HK-2 (cell line): Measurements from ENCODE around the gene WNK1.
"Not testable (repeated sequence)": the region's sequence is repeated elsewhere in the genome, so short reads cannot be mapped to it uniquely, and the experiment has no call there.

Experiments used
- DNase-seq: peaks from one replicate; pipeline ENCODE4 v3.0.0-alpha.2; 2018; ENCODE audit not compliant: unreplicated experiment

Gene WNK1

GRCh38 chr12:779745-780734 lies 27.7 kb downstream of the WNK1 start:
- DNase-seq = no peak

GRCh38 chr12:780750-781379 lies 28.5 kb downstream of the WNK1 start:
- DNase-seq = no peak

GRCh38 chr12:785706-786105 lies 33.3 kb downstream of the WNK1 start:
- DNase-seq = no peak

GRCh38 chr12:788288-788687 lies 35.9 kb downstream of the WNK1 start:
- no peak for DNase-seq

GRCh38 chr12:788762-789161 lies 36.4 kb downstream of the WNK1 start:
- not testable (repeated sequence) for DNase-seq

- no peak for DNase-seq
These were observed 37.6 kb downstream of the WNK1 start for GRCh38 chr12:789852-790563.

- no peak for DNase-seq
These were observed 38.2 kb downstream of the WNK1 start for GRCh38 chr12:790608-791007.

- DNase-seq = no peak
These were observed 40.7 kb downstream of the WNK1 start for GRCh38 chr12:793037-793436.

GRCh38 chr12:793711-794110 lies 41.3 kb downstream of the WNK1 start:
- no peak for DNase-seq

GRCh38 chr12:795305-795704 lies 42.9 kb downstream of the WNK1 start:
- DNase-seq = no peak

GRCh38 chr12:800401-800800 lies 48.0 kb downstream of the WNK1 start:
- DNase-seq = no peak

GRCh38 chr12:802242-803120 lies 50.1 kb downstream of the WNK1 start:
- no peak for DNase-seq

GRCh38 chr12:805022-805632 lies 52.7 kb downstream of the WNK1 start:
- no peak for DNase-seq

GRCh38 chr12:806200-806791 lies 53.9 kb downstream of the WNK1 start:
- no peak for DNase-seq

- no peak for DNase-seq
These were observed 54.8 kb downstream of the WNK1 start for GRCh38 chr12:807041-807735.

GRCh38 chr12:810116-810515 lies 57.7 kb downstream of the WNK1 start:
- no peak for DNase-seq

- DNase-seq = no peak
These were observed 58.5 kb downstream of the WNK1 start for GRCh38 chr12:810671-811415.

- no peak for DNase-seq
These were observed 60.6 kb downstream of the WNK1 start for GRCh38 chr12:812950-813349.

- DNase-seq = not testable (repeated sequence)
These were observed 65.1 kb downstream of the WNK1 start for GRCh38 chr12:817456-817855.
